Kidney (tissue), 14 donors: ENCODE results near the gene SACM1L. TPM values are rescaled to one million over a fixed set of nuclear protein-coding genes. Genes with fewer than 3 reads are reported as not detected.

Source experiments
- DNase-seq, 5 donors: peaks; one replicate each; pipeline ENCODE4 v3.0.0-alpha.2; 2013 to 2020
- FAIRE-seq: peaks from 2 replicates; lab custom pipeline; 2012; peaks lifted over from hg19 to GRCh38; lab: Jason Lieb, UNC
- H3K27ac ChIP-seq, 2 donors: one replicate each; pipeline ENCODE4 v1.7.0; 2013; ENCODE audit warnings: low read depth in 2 of 2, low read length in 2 of 2, inconsistent platforms in 1 of 2
- H3K27me3 ChIP-seq: one replicate; pipeline ENCODE4 v1.7.1; 2013; ENCODE audit warnings: low read length, inconsistent platforms; ENCODE audit not compliant: control insufficient read depth, insufficient read depth
- H3K36me3 ChIP-seq, 3 donors: one replicate each; pipeline versions ENCODE4 v1.7.0 to v1.7.1; 2013; ENCODE audit warnings: low read length in 3 of 3, control low read depth in 1 of 3, inconsistent platforms in 1 of 3; ENCODE audit not compliant: insufficient read depth in 3 of 3, control insufficient read depth in 2 of 3
- H3K4me1 ChIP-seq, 3 donors: one replicate each; pipeline versions ENCODE4 v1.7.0 to v1.7.1; 2013; ENCODE audit warnings: low read length in 3 of 3, inconsistent platforms in 1 of 3, low read depth in 1 of 3; ENCODE audit not compliant: control insufficient read depth in 2 of 3, insufficient read depth in 2 of 3
- H3K4me3 ChIP-seq, 3 donors: one replicate each; pipeline versions ENCODE4 v1.7.0 to v1.8.1; 2013; ENCODE audit warnings: low read length in 3 of 3, control low read depth in 1 of 3, inconsistent platforms in 1 of 3
- H3K9ac ChIP-seq, 3 donors: one replicate each; pipeline versions ENCODE4 v1.7.0 to v1.7.1; 2013; ENCODE audit warnings: low read length in 3 of 3, control low read depth in 1 of 3, inconsistent platforms in 1 of 3
- H3K9me3 ChIP-seq, 3 donors: one replicate each; pipeline versions ENCODE4 v1.7.0 to v1.7.1; 2013; ENCODE audit warnings: low read length in 3 of 3, control low read depth in 1 of 3, inconsistent platforms in 1 of 3; ENCODE audit not compliant: control insufficient read depth in 2 of 3, insufficient read depth in 1 of 3
- CTCF ChIP-seq: IDR thresholded peaks from 3 replicates; pipeline ENCODE4 v1.5.1; 2012; ENCODE audit warnings: mild to moderate bottlenecking, moderate library complexity, borderline replicate concordance; ENCODE audit not compliant: insufficient read depth; ENCODE audit errors: extremely low read depth
- intact Hi-C: fragments of 100-400 bp; cut with DNase I; formaldehyde crosslinking; loops from one replicate; pipeline ENCODE4 v1.11.1; 2022
- polyA plus RNA-seq: library from polyadenylated mRNA; stranded (reverse); fragments of 350-450 nt; fragmentation: Illumina TruSeq; extraction: RNeasy Lipid Tissue Mini Kit (QIAGEN cat#74804); gene quantifications from one replicate; pipeline ENCODE4 v1.2.3, GENCODE V29; 2014; ENCODE audit warnings: low read depth, low replicate concordance; ENCODE audit not compliant: insufficient read depth
- total RNA-seq: library from RNA; stranded (reverse); fragmentation: NEBNext Ultra II Directional; extraction: Animal tissue kit (Norgen Biotek cat#: 25700); gene quantifications from one replicate; pipeline ENCODE4 v1.2.1, GENCODE V29; 2021
- donor health status: control.
- donor health status: control.
- donor health status: control.
- donor health status: control.
- donor health status: control.
- donor health status: DM: yes; HTN: yes; CAD: no.
- donor health status: Normal renal cell carcinoma (clear cell type).

SACM1L gene
- total and polyA plus RNA-seq, 2 donors from 2014 or later = 27.1 to 53.1 TPM

GRCh38 chr3:45776611-45777010 is 87.4 kb downstream of the SACM1L start:
- Histone ChIP-seq H3K4me3 (no peak overlapping the region), H3K9ac (no peak overlapping the region), H3K4me1 (no peaks in the 10 kb centered on the region), H3K27ac (no peak overlapping the region), H3K27me3 (no peaks in the 10 kb centered on the region), H3K36me3 (no peaks in the 10 kb centered on the region), H3K9me3 (no peaks in the 10 kb centered on the region)
- TF ChIP-seq CTCF = no peak
- DNase-seq = peak in 1 of 5 donors; percentile 57
- no peak for FAIRE-seq
- intact Hi-C loops = no loop called here

- Histone ChIP-seq H3K9me3 (no peaks in the 10 kb centered on the region), H3K4me3 (no peak overlapping the region), H3K9ac (no peak overlapping the region), H3K4me1 (no peaks in the 10 kb centered on the region), H3K27ac (no peak overlapping the region), H3K27me3 (no peaks in the 10 kb centered on the region), H3K36me3 (no peaks in the 10 kb centered on the region)
- intact Hi-C loops = no loop called here
- no peak for TF ChIP-seq CTCF
- FAIRE-seq (no peak), DNase-seq (no peak)
Observed at GRCh38 chr3:45777111-45777745, 88.0 kb downstream of the SACM1L start.

GRCh38 chr3:45777746-45778386 is 88.7 kb downstream of the SACM1L start:
- Histone ChIP-seq H3K36me3 (no peaks in the 10 kb centered on the region), H3K4me1 (no peaks in the 10 kb centered on the region), H3K4me3 (no peak overlapping the region), H3K9me3 (no peaks in the 10 kb centered on the region), H3K27me3 (no peaks in the 10 kb centered on the region), H3K27ac (no peak overlapping the region), H3K9ac (no peak overlapping the region)
- DNase-seq (no peak), FAIRE-seq (no peak)
- TF ChIP-seq CTCF = no peak
- intact Hi-C loops = no loop called here
